Measurements from ENCODE around the gene SPTY2D1. TPM values are rescaled to one million over a fixed set of nuclear protein-coding genes. Genes with fewer than 3 reads are reported as not detected.
A peak's percentile ranks its signal among the peaks of the same experiment; 100 is the strongest.
"Not testable (repeated sequence)": the region's sequence is repeated elsewhere in the genome, so short reads cannot be mapped to it uniquely, and the experiment has no call there.

The SPTY2D1 gene
- total RNA-seq (2014; rRNA removed; shearing (Covaris generic)), result 21.9 and 23.8 TPM in 2 replicates

GRCh38 chr11:18634140-18635032, at the start of gene SPTY2D1:
TSS of gene SPTY2D1 (minus strand) at chr11:18634342. CDS start at chr11:18634257, 85 bp downstream.
- peak; percentile 100 for DNase-seq
- Histone ChIP-seq H3K4me3 (peak within 1 kb of the TSS; percentile 67), H3K27me3 (no peaks in the 10 kb centered on the region), H3K27ac (peak within 1 kb of the TSS; percentile 91), H3K36me3 (no peaks in the 10 kb centered on the region), H3K4me1 (0 out of 2 replicates have a peak, but pooled peaks cover 4% of the 10 kb centered on the region), H3K9me3 (replicated peaks) (no peaks in the 10 kb centered on the region)

- no peak overlapping the region for H3K27ac ChIP-seq
- H3K4me1 ChIP-seq, result no peaks in the 10 kb centered on the region
- H3K36me3 ChIP-seq, result no peaks in the 10 kb centered on the region
- H3K4me3 ChIP-seq, result no peak overlapping the region
- H3K9me3 ChIP-seq (replicated peaks), result no peaks in the 10 kb centered on the region
- no peak for DNase-seq
- peaks cover 13% of the 10 kb centered on the region; the same call in 1 of the 2 replicates for H3K27me3 ChIP-seq
Observed at GRCh38 chr11:18682466-18682865, 48.3 kb upstream of the SPTY2D1 start.

GRCh38 chr11:18681949-18682348, 47.8 kb upstream of the SPTY2D1 start:
- not testable (repeated sequence) for DNase-seq; H3K4me1 ChIP-seq; H3K9me3 ChIP-seq (replicated peaks); H3K4me3 ChIP-seq; H3K27ac ChIP-seq; H3K36me3 ChIP-seq
- peaks cover 13% of the 10 kb centered on the region; the same call in 1 of the 2 replicates for H3K27me3 ChIP-seq

- H3K27ac ChIP-seq, result no peak overlapping the region
- H3K27me3 ChIP-seq, result 0 out of 2 replicates have a peak, but pooled peaks cover 3% of the 10 kb centered on the region
- H3K9me3 ChIP-seq (replicated peaks), result no peaks in the 10 kb centered on the region
- no peaks in the 10 kb centered on the region for H3K36me3 ChIP-seq
- no peak overlapping the region for H3K4me3 ChIP-seq
- DNase-seq, result no peak
- no peaks in the 10 kb centered on the region for H3K4me1 ChIP-seq
Observed at GRCh38 chr11:18677560-18677959, 43.4 kb upstream of the SPTY2D1 start.

GRCh38 chr11:18676803-18677202, 42.7 kb upstream of the SPTY2D1 start:
- Histone ChIP-seq H3K36me3 (no peaks in the 10 kb centered on the region), H3K4me1 (no peaks in the 10 kb centered on the region), H3K27me3 (0 out of 2 replicates have a peak, but pooled peaks cover 3% of the 10 kb centered on the region), H3K9me3 (replicated peaks) (no peaks in the 10 kb centered on the region), H3K4me3 (no peak overlapping the region), H3K27ac (no peak overlapping the region)
- DNase-seq, result no peak

- H3K4me1 ChIP-seq; H3K27me3 ChIP-seq; H3K36me3 ChIP-seq; H3K9me3 ChIP-seq (replicated peaks); DNase-seq; H3K27ac ChIP-seq; H3K4me3 ChIP-seq: not testable (repeated sequence)
Observed at GRCh38 chr11:18672209-18672608, 38.1 kb upstream of the SPTY2D1 start.

- no peak for DNase-seq
- Histone ChIP-seq H3K9me3 (replicated peaks) (no peaks in the 10 kb centered on the region), H3K27me3 (0 out of 2 replicates have a peak, but pooled peaks cover 3% of the 10 kb centered on the region), H3K4me3 (no peak overlapping the region), H3K4me1 (no peaks in the 10 kb centered on the region), H3K36me3 (no peaks in the 10 kb centered on the region), H3K27ac (no peak overlapping the region)
Observed at GRCh38 chr11:18671246-18671645, 37.1 kb upstream of the SPTY2D1 start.

GRCh38 chr11:18669711-18670110, 35.6 kb upstream of the SPTY2D1 start:
- Histone ChIP-seq H3K4me3 (no peak overlapping the region), H3K4me1 (no peaks in the 10 kb centered on the region), H3K27ac (no peak overlapping the region), H3K9me3 (replicated peaks) (no peaks in the 10 kb centered on the region), H3K27me3 (no peaks in the 10 kb centered on the region), H3K36me3 (no peaks in the 10 kb centered on the region)
- DNase-seq, result peak; percentile 23 to 44

GRCh38 chr11:18669219-18669596, 35.1 kb upstream of the SPTY2D1 start:
- H3K36me3 ChIP-seq, result no peaks in the 10 kb centered on the region
- H3K27ac ChIP-seq, result no peak overlapping the region
- DNase-seq, result no peak
- no peak overlapping the region for H3K4me3 ChIP-seq
- no peaks in the 10 kb centered on the region for H3K4me1 ChIP-seq
- H3K9me3 ChIP-seq (replicated peaks), result no peaks in the 10 kb centered on the region
- H3K27me3 ChIP-seq, result no peaks in the 10 kb centered on the region

GRCh38 chr11:18668131-18668530, 34.0 kb upstream of the SPTY2D1 start:
- Histone ChIP-seq H3K27ac (no peak overlapping the region), H3K27me3 (no peaks in the 10 kb centered on the region), H3K36me3 (no peaks in the 10 kb centered on the region), H3K4me1 (no peaks in the 10 kb centered on the region), H3K9me3 (replicated peaks) (no peaks in the 10 kb centered on the region), H3K4me3 (no peak overlapping the region)
- no peak for DNase-seq

- not testable (repeated sequence) for H3K27me3 ChIP-seq; H3K27ac ChIP-seq; H3K4me1 ChIP-seq; DNase-seq; H3K9me3 ChIP-seq (replicated peaks); H3K36me3 ChIP-seq; H3K4me3 ChIP-seq
Observed at GRCh38 chr11:18665353-18665872, 31.3 kb upstream of the SPTY2D1 start.

- DNase-seq, result no peak
- Histone ChIP-seq H3K27me3 (no peaks in the 10 kb centered on the region), H3K4me1 (no peaks in the 10 kb centered on the region), H3K36me3 (no peaks in the 10 kb centered on the region), H3K4me3 (no peak overlapping the region), H3K9me3 (replicated peaks) (peaks cover 12% of the 10 kb centered on the region; the same call in 1 of the 2 replicates), H3K27ac (no peak overlapping the region)
Observed at GRCh38 chr11:18657673-18658072, 23.5 kb upstream of the SPTY2D1 start.

- H3K27ac ChIP-seq, result no peak overlapping the region
- H3K4me1 ChIP-seq, result no peaks in the 10 kb centered on the region
- H3K27me3 ChIP-seq, result peaks cover 4% of the 10 kb centered on the region
- peak; percentile 54 to 79 for DNase-seq
- H3K4me3 ChIP-seq, result no peak overlapping the region
- H3K9me3 ChIP-seq (replicated peaks), result no peaks in the 10 kb centered on the region
- no peaks in the 10 kb centered on the region for H3K36me3 ChIP-seq
Observed at GRCh38 chr11:18650859-18651557, 16.9 kb upstream of the SPTY2D1 start.

GRCh38 chr11:18650353-18650752, 16.2 kb upstream of the SPTY2D1 start:
- no peak for DNase-seq
- Histone ChIP-seq H3K27ac (no peak overlapping the region), H3K9me3 (replicated peaks) (no peaks in the 10 kb centered on the region), H3K27me3 (peaks cover 4% of the 10 kb centered on the region), H3K36me3 (no peaks in the 10 kb centered on the region), H3K4me1 (no peaks in the 10 kb centered on the region), H3K4me3 (no peak overlapping the region)

GRCh38 chr11:18643034-18643433, 8.9 kb upstream of the SPTY2D1 start:
- not testable (repeated sequence) for H3K4me1 ChIP-seq; H3K36me3 ChIP-seq; H3K9me3 ChIP-seq (replicated peaks); DNase-seq; H3K27ac ChIP-seq; H3K4me3 ChIP-seq
- peaks cover 15% of the 10 kb centered on the region for H3K27me3 ChIP-seq

Data from SJCRH30 (cell line).